ENCODE measurements around the gene TRPM4. TPM values are rescaled to one million over a fixed set of nuclear protein-coding genes. Genes with fewer than 3 reads are reported as not detected.
"Not testable (repeated sequence)": the region's sequence is repeated elsewhere in the genome, so short reads cannot be mapped to it uniquely, and the experiment has no call there.

TRPM4 gene
- total RNA-seq, 1 experiment from 2014 or later, result 3.9 TPM

DNA sequence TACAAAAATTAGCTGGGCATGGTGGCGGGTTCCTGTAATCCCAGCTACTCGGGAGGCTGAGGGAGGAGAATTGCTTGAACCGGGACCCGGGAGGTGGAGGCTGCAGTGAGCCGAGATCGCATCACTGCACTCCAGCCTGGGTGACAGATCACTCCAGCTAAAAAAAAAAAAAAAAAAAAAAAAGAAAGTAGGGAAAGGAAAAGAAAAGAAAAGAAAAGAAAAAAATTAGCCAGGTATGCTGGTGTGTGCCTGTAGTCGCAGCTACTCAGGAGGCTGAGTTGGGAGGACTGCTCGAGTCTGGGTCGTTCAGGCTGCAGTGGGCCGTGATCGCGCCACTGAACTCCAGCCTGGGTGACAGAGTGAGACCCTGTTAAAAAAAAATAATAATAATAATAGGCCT is 30.4 kb upstream of the TRPM4 start:
- not testable (repeated sequence) for DNase-seq (ENCODE audit: low spot score)

DNA sequence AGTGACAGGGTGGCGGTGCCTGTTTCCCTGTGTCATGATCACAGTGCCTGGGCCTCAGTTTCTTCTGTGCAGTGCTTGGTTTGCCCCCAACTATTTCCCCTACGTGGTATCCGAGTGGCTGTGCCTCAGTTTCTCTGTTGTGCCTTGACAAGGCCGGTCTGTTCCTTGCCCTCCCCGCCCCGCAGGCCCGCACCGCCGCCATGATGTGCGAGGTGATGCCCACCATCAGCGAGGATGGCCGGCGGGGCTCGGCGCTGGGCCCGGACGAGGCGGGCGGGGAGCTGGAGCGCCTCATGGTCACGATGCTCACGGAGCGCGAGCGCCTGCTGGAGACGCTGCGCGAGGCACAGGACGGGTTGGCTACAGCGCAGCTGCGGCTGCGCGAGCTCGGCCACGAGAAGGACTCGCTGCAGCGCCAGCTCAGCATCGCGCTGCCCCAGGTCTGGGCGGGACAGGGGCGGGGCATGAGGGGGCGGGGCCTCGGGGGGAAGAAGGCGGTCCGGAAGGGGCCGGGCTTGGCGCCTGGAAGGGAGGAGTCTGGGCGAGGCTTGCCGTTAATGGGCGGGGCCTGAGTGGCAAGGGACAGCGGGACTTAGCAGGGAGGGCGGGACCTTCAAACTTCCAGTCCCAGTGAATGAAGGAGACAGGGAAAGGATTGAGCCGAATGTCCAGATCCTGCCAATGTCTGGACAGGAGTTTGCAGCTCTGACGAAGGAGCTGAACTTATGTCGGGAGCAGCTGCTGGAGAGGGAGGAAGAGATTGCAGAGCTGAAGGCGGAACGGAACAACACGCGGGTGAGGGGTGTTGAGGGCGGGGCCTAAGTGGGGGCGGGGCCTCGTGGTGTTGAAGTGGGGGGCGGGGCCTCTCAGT is 29.7 kb upstream of the TRPM4 start:
- DNase-seq (ENCODE audit: low spot score), result peak; percentile 96

DNA sequence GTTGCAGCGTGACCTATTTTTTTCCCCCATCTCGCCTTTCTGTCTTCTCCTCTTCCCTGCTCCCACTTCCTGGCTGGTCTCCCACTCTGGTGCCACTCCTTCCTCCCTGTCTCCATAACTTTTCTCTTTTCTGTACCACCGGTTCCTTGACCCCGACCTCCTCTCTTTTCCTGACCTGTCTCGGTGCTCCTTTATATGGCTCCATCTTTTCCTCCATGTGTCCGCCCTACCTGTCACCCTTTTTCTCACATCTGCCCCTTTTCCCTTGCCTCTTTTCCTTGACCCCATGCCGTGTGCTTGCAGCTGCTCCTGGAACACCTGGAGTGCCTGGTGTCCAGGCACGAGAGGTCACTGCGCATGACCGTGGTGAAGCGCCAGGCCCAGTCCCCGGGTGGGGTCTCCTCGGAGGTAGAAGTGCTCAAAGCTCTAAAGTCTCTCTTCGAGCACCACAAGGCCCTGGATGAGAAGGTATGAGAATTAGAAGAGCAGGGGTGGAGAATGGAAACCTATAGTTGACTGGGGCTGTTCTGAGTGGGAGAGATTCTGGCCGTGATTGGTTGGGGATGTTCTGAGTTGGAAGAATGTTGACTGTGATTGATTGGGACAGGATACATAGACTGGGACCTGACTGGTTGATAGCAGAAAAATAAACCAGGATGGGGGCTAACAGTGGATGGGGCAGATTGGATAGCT is 28.9 kb upstream of the TRPM4 start:
- DNase-seq (ENCODE audit: low spot score), result no peak

DNA sequence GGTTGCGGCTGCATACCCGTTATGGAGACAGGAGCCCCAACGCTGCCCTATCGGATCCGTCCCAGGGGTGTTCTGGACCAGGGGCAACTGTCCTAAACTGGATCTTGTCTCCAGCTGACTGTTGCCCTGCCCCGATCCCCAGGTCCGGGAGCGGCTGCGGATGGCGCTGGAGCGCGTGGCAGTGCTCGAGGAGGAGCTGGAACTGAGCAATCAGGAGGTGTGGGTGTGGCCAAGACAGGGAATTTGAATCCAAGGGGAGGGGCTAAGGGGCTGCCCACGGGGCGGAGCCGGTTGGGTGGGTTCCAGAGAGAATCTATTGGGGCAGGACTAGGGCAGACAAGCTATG is 28.4 kb upstream of the TRPM4 start:
- no peak for DNase-seq (ENCODE audit: low spot score)

DNA sequence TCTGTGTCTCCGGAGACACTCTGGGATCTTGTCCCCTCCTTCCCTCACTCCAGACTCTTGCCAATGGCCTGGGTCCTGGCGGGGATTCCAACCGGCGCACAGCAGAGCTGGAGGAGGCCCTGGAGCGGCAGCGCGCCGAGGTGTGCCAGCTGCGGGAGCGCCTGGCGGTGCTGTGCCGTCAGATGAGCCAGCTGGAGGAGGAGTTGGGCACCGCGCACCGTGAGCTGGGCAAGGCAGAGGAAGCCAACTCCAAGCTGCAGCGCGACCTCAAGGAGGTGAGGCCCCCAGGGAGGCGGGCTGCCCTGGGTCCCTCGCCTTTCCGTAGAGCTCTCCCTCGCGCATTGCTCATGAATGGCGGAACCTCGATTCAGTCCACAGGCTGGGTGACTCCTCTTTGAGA is 27.3 kb upstream of the TRPM4 start:
- no peak for DNase-seq (ENCODE audit: low spot score)

DNA sequence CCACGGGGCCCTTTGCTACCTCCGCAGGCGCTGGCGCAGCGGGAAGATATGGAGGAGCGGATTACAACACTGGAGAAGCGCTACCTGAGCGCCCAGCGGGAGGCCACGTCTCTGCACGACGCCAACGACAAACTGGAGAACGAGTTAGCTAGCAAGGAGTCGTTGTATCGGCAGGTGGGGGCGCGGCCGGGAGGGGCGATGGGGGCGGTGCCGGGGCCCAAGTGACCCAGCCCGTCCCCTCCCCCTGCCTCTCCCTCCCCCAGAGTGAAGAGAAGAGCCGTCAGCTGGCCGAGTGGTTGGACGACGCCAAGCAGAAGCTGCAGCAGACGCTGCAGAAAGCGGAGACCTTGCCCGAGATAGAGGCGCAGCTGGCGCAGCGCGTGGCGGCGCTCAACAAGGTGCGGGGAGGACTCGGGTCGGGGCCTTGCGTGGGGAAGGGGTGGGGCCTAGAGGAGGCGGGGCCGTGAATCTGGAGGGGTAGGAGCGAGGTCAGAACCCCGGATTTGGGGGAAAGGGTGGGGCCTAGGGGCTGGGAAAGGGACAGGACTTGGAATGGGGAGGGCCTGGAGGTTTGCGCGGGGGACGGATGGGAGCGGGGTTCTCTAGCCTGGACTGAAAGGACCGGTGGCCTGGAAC is 24.5 kb upstream of the TRPM4 start:
- no peak for DNase-seq (ENCODE audit: low spot score)

DNA sequence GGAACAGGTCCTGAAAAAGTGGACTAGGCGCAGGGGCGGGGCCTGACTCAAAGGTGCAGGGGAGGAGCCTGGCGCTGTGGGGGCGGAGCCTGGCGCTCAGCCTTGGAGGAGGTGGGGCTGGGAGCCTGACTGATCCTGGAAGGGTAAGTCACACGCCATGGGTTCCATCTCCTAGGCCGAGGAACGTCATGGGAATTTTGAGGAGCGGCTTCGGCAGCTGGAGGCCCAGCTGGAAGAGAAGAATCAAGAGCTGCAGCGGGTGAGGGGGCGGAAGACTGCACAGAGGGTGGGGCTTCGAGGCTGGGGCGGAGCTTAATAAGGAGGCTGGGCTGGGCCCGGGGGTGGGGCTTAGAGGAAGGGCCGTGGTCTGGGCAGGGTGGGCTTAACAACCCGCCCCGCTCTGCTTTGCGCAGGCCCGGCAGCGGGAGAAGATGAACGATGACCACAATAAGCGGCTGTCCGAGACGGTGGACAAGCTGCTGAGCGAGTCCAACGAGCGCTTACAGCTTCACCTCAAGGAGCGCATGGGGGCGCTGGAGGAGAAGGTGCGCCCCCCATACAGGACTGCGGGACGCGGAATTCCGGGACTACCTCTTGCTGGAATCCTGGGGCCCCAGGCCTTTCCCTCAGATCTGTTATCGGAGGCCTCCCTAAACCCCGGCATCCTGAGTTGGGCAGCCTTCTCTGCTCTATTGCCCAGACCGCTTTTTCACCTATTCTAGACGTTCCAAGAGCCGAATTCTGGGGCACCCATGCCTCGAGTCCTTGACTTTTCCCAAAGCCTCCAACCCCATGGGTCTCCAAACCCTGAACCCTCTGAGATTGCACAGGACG is 23.8 kb upstream of the TRPM4 start:
- DNase-seq (ENCODE audit: low spot score), result no peak

DNA sequence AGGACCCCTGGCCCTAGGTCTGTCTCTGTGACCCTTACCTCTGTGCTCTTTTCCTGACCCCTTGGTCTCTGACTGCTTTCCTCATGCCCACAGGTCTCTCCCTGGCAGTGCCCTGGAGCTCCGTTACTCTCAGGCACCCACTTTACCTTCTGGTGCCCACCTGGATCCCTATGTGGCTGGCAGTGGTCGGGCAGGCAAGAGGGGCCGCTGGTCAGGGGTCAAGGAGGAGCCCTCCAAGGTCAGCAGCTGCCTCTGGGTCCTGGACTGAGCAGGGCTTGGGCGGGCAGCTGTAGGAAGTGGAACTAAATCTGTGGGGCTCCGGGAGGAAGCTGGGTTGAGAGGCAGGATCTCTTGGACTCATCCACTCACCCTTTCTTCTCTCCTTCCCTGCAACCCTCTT is 21.9 kb upstream of the TRPM4 start:
- DNase-seq (ENCODE audit: low spot score), result no peak

DNA sequence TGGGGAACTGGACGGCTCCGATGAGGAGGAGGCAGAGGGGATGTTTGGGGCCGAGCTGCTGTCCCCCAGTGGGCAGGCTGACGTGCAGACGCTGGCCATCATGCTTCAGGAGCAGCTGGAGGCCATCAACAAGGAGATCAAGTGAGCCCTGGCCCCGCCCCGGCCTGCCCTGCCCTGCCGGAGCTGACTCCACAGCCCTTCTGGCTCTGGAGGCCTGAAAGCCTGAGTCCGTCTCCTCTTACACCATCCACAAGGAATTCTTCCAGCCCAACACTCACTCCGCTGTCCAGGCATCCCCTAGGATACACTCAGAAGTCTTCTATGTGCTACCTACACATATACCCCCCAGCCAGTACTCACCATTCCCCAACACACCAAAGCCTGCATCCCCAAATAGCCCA is 20.8 kb upstream of the TRPM4 start:
- DNase-seq (ENCODE audit: low spot score), result no peak

DNA sequence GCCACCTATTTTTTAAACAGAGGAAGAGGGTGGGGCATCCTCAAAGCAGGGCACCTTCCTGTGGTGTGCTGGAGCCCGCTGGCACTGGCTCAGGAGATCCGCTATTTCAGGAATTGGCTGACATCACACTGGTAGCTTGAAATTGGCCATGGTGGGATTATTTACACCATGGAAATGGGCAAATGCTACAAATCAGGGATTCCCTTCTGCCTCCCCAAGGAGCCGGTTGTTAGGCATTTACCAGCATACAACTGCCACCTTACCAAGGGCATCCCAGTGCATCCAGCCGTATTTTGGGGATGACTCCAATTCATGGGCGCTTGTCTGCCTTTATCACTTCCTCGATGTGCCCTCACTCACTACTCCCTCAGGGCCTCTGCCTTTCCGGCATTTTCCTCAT is 16.6 kb upstream of the TRPM4 start:
- DNase-seq (ENCODE audit: low spot score), result no peak

DNA sequence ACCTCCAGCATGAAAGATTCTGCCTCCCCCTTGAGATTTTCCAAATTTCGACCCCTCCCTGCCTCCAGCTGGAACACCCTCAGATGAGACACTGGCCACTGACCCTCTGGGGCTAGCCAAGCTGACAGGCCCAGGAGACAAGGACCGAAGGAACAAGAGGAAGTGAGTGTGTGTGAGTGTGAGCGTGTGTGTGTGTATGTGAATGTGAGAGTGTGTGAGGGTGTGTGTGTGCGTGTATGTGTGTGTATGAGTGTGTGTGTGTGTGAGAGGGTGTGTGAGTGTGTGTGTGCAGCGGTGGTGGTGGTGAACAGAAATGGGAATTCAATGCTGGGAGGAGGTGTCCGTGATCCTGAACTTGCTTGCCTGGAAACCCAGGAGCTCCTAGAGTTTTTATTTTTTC is 16.2 kb upstream of the TRPM4 start:
- no peak for DNase-seq (ENCODE audit: low spot score)

DNA sequence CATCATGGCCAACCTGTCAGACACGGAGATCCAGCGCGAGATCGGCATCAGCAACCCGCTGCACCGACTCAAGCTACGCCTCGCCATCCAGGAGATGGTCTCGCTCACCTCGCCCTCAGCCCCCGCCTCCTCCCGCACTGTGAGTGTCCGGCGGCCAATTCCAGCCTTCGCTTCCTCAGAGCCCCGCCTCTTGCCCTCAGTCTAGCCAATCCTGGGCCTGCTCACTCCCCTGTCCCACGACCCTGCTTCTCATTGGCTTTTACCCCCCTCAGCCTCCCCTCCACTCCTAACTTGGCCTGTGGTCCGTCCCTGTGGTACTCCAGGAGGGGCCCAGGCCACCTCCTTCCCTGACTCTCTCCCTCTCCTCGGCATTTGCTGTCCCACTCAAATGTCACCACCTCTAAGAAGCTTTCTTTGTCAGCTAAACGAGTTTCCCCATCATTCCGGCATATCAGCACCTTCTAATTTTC is 14.7 kb upstream of the TRPM4 start:
- DNase-seq (ENCODE audit: low spot score), result peak; percentile 82

DNA sequence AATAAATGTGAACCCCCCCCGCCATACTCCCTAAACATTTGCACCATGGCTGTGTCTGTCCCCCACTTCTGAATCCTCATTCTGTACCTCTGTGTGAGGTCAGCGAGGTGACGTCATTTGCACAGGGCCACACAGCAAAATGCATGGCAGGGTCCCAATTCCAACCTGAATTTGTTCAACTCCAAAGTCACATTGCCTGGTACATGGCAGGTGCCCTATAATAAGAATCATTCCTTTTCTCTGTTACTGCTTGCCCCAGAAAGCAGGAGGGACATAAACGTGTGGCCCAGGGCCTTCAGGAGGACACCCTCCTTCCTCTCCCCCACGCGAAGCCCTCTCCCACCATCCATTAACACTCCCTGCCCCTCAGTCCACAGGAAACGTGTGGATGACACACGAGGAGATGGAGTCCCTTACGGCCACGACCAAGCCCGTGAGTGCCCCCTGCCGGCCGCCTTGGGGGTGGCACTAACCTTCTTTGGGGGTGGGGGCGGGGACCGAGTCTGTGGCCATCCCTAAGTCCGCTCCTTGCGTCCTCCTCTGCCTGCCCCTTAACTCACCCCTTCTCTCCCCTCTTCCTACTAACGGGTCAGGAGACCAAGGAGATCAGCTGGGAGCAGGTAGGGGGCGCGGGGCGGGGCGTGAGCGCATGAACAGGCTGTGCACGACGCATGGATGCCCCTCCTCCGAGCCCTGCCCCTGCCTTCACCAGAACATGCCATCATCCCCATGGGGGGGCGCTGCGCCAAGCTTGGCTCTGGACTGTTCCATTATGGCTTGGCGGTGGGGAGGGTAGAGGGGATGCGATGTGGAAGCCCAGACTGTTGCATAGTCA is 11.8 kb upstream of the TRPM4 start:
- DNase-seq (ENCODE audit: low spot score), result peak; percentile 63

DNA sequence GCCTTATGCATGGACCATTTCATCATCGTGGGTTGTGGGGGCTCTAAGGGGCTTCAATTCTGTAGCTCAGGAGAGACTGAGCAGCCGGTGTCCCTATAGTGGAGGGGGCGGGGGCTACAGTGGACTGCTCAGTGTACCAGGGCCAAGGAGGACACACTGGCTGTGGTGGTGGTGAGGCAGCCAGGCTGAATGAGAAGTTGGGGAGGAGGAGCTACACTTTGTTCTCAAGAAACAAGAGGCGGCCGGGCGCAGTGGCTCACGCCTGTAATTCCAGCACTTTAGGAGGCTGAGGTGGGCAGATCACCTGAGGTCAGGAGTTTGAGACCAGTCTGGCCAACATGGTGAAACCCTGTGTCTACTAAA is 11.2 kb upstream of the TRPM4 start:
- DNase-seq (ENCODE audit: low spot score), result not testable (repeated sequence)

DNA sequence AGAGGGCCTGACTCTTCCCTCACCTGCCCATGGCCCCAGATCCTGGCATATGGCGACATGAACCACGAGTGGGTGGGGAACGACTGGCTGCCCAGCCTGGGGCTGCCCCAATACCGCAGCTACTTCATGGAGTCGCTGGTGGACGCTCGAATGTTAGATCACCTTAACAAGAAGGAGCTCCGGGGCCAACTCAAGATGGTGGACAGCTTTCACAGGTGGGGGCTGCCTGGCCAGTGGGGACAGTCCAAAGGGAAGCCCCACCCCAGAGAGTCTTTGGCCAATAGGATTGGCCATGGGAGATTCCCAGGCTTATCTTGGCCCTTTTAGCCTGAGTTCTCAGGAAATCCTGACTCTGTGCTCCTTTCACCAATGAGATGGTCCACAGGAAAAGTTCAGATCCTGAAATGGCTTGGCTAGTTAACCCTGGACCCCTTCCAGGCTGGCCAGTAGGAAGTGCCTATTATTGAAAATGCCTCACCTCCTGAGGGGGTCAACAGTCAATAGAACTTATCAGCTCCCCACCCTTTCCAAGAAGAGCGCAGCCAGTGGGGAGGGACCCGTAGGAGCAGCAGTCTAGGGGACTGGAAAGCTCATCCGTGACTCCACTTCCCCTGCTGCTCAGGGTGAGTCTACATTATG is 9.4 kb upstream of the TRPM4 start:
- DNase-seq (ENCODE audit: low spot score), result no peak

DNA sequence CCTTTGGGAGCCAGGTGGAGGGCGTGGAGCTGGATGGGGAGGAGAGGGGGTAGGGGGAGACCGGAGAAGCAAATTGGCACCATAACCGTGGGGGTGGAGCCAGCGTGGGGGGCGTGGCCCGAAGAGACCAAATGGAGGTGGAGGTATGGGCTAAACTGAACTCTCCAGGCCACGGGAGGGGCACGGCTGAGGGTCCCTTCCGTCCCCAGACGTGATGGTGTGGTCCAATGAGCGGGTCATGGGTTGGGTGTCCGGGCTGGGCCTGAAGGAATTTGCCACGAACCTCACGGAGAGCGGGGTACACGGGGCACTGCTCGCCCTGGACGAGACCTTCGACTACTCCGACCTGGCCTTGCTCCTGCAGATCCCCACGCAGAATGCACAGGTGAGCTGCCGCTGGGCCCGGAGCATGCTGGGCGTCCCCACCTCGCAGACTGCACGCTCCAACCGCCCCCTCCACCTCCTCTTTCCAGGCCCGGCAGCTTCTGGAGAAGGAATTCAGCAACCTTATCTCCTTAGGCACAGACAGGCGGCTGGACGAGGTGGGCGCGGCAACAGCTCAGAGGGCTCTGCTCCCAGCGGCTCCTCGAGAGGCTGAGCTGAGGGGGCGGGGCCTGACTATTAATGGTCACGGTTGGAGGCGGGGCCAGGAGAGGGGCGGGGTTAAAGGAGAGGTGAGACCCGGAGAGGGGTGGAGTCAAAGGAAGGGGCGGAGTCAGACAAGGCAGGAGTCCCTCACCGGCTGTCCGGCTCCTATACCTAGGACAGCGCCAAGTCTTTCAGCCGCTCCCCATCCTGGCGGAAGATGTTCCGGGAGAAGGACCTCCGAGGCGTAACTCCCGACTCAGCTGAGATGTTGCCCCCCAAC is 8.6 kb upstream of the TRPM4 start:
- DNase-seq (ENCODE audit: low spot score), result peak; percentile 95

DNA sequence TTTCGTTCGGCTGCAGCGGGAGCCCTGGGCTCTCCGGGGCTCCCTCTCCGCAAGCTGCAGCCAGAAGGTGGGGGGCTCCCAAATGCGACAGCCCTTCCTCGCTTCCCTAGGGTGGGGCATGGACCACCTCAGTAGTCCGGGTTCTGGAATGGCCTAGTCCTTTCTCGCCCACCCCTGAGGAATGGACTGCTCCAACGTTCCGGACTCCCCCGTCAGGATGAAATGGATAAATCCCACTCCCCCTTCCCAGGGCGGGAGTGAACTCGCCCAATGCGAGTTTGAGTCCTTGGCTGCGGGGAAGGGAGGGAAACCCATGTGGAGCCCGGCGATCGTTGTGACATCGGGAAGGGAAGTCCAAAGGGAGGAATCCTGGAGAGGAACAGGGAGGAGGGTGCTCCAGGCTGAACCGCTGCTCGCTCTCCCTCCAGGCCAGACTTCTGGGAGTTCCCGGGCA is 7.9 kb upstream of the TRPM4 start:
- peak; percentile 75 for DNase-seq (ENCODE audit: low spot score)

DNA sequence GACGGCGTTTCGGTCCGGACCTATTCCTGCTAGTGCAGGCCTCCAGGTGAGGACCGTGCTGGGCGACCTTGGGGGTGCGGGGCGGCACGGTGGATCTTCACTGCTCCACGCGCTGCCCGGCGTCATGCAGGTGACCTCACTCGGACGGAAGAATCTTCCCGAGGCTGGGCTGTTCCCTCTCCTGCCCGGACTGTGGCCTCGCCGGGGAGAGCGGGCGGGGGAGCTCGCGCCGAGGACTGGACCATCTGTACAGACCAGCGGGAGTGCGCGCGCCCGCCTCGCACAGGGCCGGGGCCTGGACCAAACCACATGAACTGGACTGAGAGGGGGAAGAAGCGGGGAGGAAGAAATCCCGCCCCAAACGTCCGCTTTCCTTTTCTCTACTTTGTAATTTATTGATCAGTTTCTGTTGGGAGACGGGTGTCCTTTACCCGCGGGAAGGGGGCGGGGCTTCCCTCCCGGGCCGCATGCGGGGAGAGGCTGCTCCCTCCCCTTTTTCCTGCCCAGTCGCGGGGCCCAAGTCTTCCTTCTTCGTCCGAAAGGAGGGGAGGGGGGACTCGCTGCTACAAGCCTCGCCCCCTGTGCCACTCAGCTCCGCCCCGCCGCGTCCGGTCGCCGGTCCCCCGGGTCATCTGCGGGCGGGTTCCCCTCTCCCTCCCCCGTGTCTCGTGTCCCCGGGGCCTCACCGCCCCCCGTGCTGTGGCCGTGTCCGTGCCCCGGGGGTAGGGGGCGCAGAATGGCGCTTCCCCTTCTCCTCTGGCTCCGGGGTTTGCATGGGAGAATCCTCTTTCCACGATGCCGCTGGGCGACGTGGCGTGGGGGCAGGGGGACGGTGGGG is 7.3 kb upstream of the TRPM4 start:
- DNase-seq (ENCODE audit: low spot score), result peak; percentile 79

DNA sequence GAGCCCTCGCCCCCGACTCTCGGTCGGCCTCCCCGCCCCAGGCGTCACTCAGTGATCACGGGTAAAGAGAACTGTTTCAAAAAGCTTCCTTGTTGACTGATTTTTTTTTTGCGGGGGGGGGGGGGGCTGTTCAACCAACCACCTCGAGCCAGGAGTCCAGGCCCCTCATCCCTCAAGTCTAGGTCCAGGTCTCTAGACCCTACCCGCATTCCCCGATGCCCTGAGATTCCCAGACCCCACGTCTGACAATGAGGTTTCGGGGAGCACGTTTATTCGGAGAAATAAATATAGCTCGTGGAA is 6.7 kb upstream of the TRPM4 start:
- DNase-seq (ENCODE audit: low spot score), result no peak
